Activated CD8-positive, alpha-beta memory T cell treated with anti-CD3 and anti-CD28 coated beads for 36 hours (primary cell): Measurements from ENCODE around the gene RABGGTA. TPM values are rescaled to one million over a fixed set of nuclear protein-coding genes. Genes with fewer than 3 reads are reported as not detected.

Experiments used
- CTCF ChIA-PET: fragments of 350-600 bp; sonication (Branson Sonifier 250); formaldehyde crosslinking; loops from one replicate; lab custom pipeline; 2021; ENCODE audit warnings: antibody characterized with exemption; lab: Charles Lee
- POLR2A ChIA-PET: fragments of 350-600 bp; sonication (Branson Sonifier 250); formaldehyde crosslinking; loops from one replicate; lab custom pipeline; 2021; ENCODE audit warnings: antibody characterized with exemption; lab: Charles Lee
- total RNA-seq, 2 experiments: library from RNA; stranded (reverse); gene quantifications; one replicate each; pipeline ENCODE4 v1.2.3, GENCODE V29; 2021

RABGGTA gene
- total RNA-seq, 2 experiments from 2014 or later: 33.0 to 37.9 TPM

- ChIA-PET POLR2A (no interaction called here), CTCF (interaction anchor here (0.8 to 1.3 kb wide), 2 partner anchors 16 to 41 kb away, joined by 3 to 8 read pairs; partner anchors contain the start of genes DHRS1, NOP9 and TINF2)
These were observed 12.7 kb downstream of the RABGGTA start for GRCh38 chr14:24258548-24259265.

GRCh38 chr14:24258119-24258518 is 13.3 kb downstream of the RABGGTA start:
- POLR2A ChIA-PET: no interaction called here
- CTCF ChIA-PET: interaction anchor here (1.3 kb wide), 1 partner anchor 15 kb away, joined by 8 read pairs; the partner anchor contains the start of gene TINF2

GRCh38 chr14:24256960-24257359 is 14.4 kb downstream of the RABGGTA start:
- CTCF ChIA-PET: interaction anchor here (0.9 to 1.2 kb wide), 2 partner anchors 10 to 14 kb away, joined by 3 read pairs; partner anchors contain the start of gene TINF2
- POLR2A ChIA-PET: no interaction called here

GRCh38 chr14:24255931-24256711 is 15.3 kb downstream of the RABGGTA start:
- CTCF ChIA-PET: interaction anchor here (0.9 to 1.2 kb wide), 2 partner anchors 9 to 14 kb away, joined by 3 read pairs; partner anchors contain the start of gene TINF2
- POLR2A ChIA-PET: no interaction called here

GRCh38 chr14:24255438-24255837 is 16.0 kb downstream of the RABGGTA start:
- CTCF ChIA-PET: no interaction called here
- POLR2A ChIA-PET: no interaction called here

GRCh38 chr14:24254630-24255392 is 16.6 kb downstream of the RABGGTA start:
- POLR2A ChIA-PET: no interaction called here

GRCh38 chr14:24253936-24254335 is 17.5 kb downstream of the RABGGTA start:
- ChIA-PET POLR2A (no interaction called here), CTCF (no interaction called here)

More at GRCh38 chr14:24254630-24255392, 16.6 kb downstream of the RABGGTA start:
- CTCF ChIA-PET: no interaction called here

GRCh38 chr14:24252289-24253124 is 18.9 kb downstream of the RABGGTA start:
- CTCF ChIA-PET: interaction anchor here (1.4 to 11.9 kb wide), 3 partner anchors 10 to 55 kb away, joined by 5 to 156 read pairs (median 11); partner anchors contain the start of genes CIDEB, DHRS1, NOP9 and TINF2
- POLR2A ChIA-PET: interaction anchor here (1.0 kb wide), 1 partner anchor 13 kb away, joined by 5 read pairs; no protein-coding TSS in a partner anchor

- POLR2A ChIA-PET: interaction anchor here (1.0 kb wide), 1 partner anchor 14 kb away, joined by 5 read pairs; no protein-coding TSS in a partner anchor
These were observed 19.5 kb downstream of the RABGGTA start for GRCh38 chr14:24251880-24252288.

GRCh38 chr14:24250354-24250753 is 21.0 kb downstream of the RABGGTA start:
- ChIA-PET CTCF (interaction anchor here (2.9 to 11.9 kb wide), 2 partner anchors 8 to 47 kb away, joined by 11 to 156 read pairs; partner anchors contain the start of genes DHRS1, NOP9 and TINF2), POLR2A (interaction anchor here (1.1 kb wide), 1 partner anchor 8 kb away, joined by 3 read pairs; the partner anchor contains the start of gene TINF2)

More at GRCh38 chr14:24251880-24252288, 19.5 kb downstream of the RABGGTA start:
- CTCF ChIA-PET: interaction anchor here (1.4 to 11.9 kb wide), 3 partner anchors 9 to 56 kb away, joined by 5 to 156 read pairs (median 11); partner anchors contain the start of genes CIDEB, DHRS1, NOP9 and TINF2

- ChIA-PET POLR2A (interaction anchor here (0.5 kb wide), 1 partner anchor 37 kb away, joined by 4 read pairs; no protein-coding TSS in a partner anchor), CTCF (interaction anchor here (1.4 to 11.9 kb wide), 3 partner anchors 16 to 182 kb away, joined by 3 to 156 read pairs (median 4); partner anchors contain the start of genes DHRS1 and NOP9)
These were observed 22.0 kb downstream of the RABGGTA start for GRCh38 chr14:24249230-24250021.

GRCh38 chr14:24247422-24247821 is 24.0 kb downstream of the RABGGTA start:
- CTCF ChIA-PET: interaction anchor here (0.7 to 11.9 kb wide), 9 partner anchors 24 to 348 kb away, joined by 3 to 156 read pairs (median 9); partner anchors contain the start of genes CIDEB, DHRS1, LTB4R and NOP9

GRCh38 chr14:24246765-24247212 is 24.6 kb downstream of the RABGGTA start:
- POLR2A ChIA-PET: interaction anchor here (0.7 to 1.8 kb wide), 9 partner anchors 24 to 193 kb away, joined by 3 to 18 read pairs (median 3); partner anchors contain the start of gene RABGGTA
- CTCF ChIA-PET: interaction anchor here (0.6 to 11.9 kb wide), 12 partner anchors 10 to 348 kb away, joined by 3 to 156 read pairs (median 6); partner anchors contain the start of genes CIDEB, DHRS1, LTB4R and MDP1

More at GRCh38 chr14:24247422-24247821, 24.0 kb downstream of the RABGGTA start:
- POLR2A ChIA-PET: interaction anchor here (0.7 to 1.8 kb wide), 9 partner anchors 12 to 194 kb away, joined by 3 to 12 read pairs (median 4); partner anchors contain the start of gene RABGGTA

- ChIA-PET CTCF (interaction anchor here (0.6 to 11.9 kb wide), 4 partner anchors 15 to 52 kb away, joined by 4 to 156 read pairs (median 14); partner anchors contain the start of genes DHRS1 and NOP9), POLR2A (interaction anchor here (0.6 kb wide), 1 partner anchor 43 kb away, joined by 5 read pairs; no protein-coding TSS in a partner anchor)
These were observed 26.0 kb downstream of the RABGGTA start for GRCh38 chr14:24245350-24245749.

GRCh38 chr14:24243336-24243836 is 28.0 kb downstream of the RABGGTA start:
- POLR2A ChIA-PET: interaction anchor here (0.8 to 2.8 kb wide), 5 partner anchors 27 to 199 kb away, joined by 4 to 24 read pairs (median 12); partner anchors contain the start of genes EMC9, RABGGTA and SDR39U1
- CTCF ChIA-PET: interaction anchor here (0.7 to 11.9 kb wide), 23 partner anchors 8 to 1221 kb away, joined by 3 to 156 read pairs (median 5); partner anchors contain the start of genes CBLN3, CIDEB, DHRS1 and KHNYN
